Measurements from ENCODE around the gene STX17.
"Not testable (repeated sequence)": the region's sequence is repeated elsewhere in the genome, so short reads cannot be mapped to it uniquely, and the experiment has no call there.

Gene STX17

DNA sequence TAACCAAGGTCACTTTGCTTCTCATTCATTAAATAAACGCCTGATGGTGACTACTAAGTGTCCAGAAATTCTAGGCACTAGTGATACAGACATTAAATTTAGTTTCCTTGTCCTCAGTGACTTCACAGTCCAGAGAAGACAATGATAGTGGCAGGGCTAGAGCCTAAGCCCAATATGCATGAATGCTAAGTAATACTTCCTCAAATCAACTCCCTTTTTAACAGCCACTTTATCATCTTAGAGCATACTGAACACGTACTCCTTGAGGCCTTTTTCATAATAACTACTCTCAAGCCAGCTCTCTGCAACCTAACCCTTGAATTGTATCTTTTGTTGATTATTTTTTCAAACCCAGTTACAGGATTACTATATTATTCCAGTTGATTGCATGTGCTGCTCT lies 74.1 kb downstream of the STX17 start:
- TF ChIP-seq ZFP3 (CRISPR knock-in tag; IDR thresholded peaks at IDR 0.05) (no peak), TCF4 (CRISPR knock-in tag; IDR thresholded peaks at IDR 0.05; ENCODE audit: borderline replicate concordance) (no peak)
- ATAC-seq = no peak

DNA sequence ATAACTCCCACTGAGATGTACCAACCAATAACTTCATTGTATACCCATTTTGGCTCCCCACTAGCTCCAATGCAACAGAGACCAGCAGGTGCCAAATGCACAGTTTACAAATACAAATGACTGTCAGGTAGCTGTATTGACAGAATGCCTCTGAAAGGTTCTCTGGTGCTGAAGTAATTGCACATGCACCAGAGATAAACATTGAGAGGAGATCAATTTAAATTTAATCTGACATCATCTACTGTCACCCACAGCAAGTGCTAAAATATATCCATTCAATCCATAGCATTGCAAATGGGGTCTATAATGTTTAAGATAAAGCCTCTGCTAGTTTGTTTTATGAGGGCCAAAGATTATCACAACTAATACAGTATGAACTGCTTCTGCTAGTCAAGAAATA lies 80.2 kb downstream of the STX17 start:
- TF ChIP-seq ISL1 (CRISPR knock-in tag; IDR thresholded peaks at IDR 0.05) = no peak
- no peak for TF ChIP-seq ZC3H10 (CRISPR knock-in tag; IDR thresholded peaks at IDR 0.05)
- no peak for ATAC-seq

DNA sequence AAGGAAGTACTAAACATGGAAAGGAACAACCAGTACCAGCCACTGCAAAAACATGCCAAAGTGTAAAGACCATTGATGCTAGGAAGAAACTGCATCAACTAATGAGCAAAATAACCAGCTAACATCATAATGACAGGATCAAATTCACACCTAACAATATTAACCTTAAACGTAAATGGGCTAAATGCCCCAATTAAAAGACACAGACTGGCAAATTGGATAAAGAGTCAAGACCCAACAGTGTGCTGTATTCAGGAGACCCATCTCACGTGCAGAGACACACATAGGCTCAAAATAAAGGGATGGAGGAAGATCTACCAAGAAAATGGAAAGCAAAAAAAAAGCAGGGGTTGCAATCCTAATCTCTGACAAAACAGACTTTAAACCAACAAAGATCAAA lies 84.1 kb downstream of the STX17 start:
- not testable (repeated sequence) for ATAC-seq

GRCh38 chr9:99998266-99998665 lies 91.8 kb downstream of the STX17 start:
- no peak for ATAC-seq
- no peak for TF ChIP-seq ZNF565 (CRISPR knock-in tag; conservative IDR thresholded peaks at IDR 0.05; ENCODE audit: low read depth)
- no peak for TF ChIP-seq PATZ1 (CRISPR knock-in tag; IDR thresholded peaks at IDR 0.05; ENCODE audit: borderline replicate concordance)
- TF ChIP-seq TOX (CRISPR knock-in tag; IDR thresholded peaks at IDR 0.05; ENCODE audit: borderline replicate concordance) = no peak
- no peak for TF ChIP-seq ESRRG (CRISPR knock-in tag; IDR thresholded peaks at IDR 0.05)
- no peak for TF ChIP-seq SNAI2 (CRISPR knock-in tag; IDR thresholded peaks at IDR 0.05)
- TF ChIP-seq BACH2 (CRISPR knock-in tag; IDR thresholded peaks at IDR 0.05; ENCODE audit: borderline replicate concordance) = no peak
- TF ChIP-seq ZFP30 (CRISPR knock-in tag; IDR thresholded peaks at IDR 0.05) = no peak
- no peak for TF ChIP-seq PPARA (CRISPR knock-in tag; IDR thresholded peaks at IDR 0.05; ENCODE audit: borderline replicate concordance)
- no peak for TF ChIP-seq ZNF70 (CRISPR knock-in tag; IDR thresholded peaks at IDR 0.05)
- TF ChIP-seq ISL1 (CRISPR knock-in tag; IDR thresholded peaks at IDR 0.05) = no peak
- TF ChIP-seq, protein P1, sequence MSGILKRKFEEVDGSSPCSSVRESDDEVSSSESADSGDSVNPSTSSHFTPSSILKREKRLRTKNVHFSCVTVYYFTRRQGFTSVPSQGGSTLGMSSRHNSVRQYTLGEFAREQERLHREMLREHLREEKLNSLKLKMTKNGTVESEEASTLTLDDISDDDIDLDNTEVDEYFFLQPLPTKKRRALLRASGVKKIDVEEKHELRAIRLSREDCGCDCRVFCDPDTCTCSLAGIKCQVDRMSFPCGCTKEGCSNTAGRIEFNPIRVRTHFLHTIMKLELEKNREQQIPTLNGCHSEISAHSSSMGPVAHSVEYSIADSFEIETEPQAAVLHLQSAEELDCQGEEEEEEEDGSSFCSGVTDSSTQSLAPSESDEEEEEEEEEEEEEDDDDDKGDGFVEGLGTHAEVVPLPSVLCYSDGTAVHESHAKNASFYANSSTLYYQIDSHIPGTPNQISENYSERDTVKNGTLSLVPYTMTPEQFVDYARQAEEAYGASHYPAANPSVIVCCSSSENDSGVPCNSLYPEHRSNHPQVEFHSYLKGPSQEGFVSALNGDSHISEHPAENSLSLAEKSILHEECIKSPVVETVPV (CRISPR knock-in tag; IDR thresholded peaks at IDR 0.05) = no peak
- no peak for TF ChIP-seq GLIS3 (CRISPR knock-in tag; IDR thresholded peaks at IDR 0.05)
- no peak for TF ChIP-seq ZNF8 (CRISPR knock-in tag; IDR thresholded peaks at IDR 0.05)
- no peak for TF ChIP-seq ARNTL (CRISPR knock-in tag; IDR thresholded peaks at IDR 0.05; ENCODE audit: borderline replicate concordance, low read depth)
- TF ChIP-seq OSR1 (CRISPR knock-in tag; IDR thresholded peaks at IDR 0.05) = no peak
- TF ChIP-seq, protein P2, sequence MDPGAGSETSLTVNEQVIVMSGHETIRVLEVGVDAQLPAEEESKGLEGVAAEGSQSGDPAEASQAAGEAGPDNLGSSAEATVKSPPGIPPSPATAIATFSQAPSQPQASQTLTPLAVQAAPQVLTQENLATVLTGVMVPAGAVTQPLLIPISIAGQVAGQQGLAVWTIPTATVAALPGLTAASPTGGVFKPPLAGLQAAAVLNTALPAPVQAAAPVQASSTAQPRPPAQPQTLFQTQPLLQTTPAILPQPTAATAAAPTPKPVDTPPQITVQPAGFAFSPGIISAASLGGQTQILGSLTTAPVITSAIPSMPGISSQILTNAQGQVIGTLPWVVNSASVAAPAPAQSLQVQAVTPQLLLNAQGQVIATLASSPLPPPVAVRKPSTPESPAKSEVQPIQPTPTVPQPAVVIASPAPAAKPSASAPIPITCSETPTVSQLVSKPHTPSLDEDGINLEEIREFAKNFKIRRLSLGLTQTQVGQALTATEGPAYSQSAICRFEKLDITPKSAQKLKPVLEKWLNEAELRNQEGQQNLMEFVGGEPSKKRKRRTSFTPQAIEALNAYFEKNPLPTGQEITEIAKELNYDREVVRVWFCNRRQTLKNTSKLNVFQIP (CRISPR knock-in tag; IDR thresholded peaks at IDR 0.05; ENCODE audit: borderline replicate concordance, low read depth) = no peak
- TF ChIP-seq, protein P3, sequence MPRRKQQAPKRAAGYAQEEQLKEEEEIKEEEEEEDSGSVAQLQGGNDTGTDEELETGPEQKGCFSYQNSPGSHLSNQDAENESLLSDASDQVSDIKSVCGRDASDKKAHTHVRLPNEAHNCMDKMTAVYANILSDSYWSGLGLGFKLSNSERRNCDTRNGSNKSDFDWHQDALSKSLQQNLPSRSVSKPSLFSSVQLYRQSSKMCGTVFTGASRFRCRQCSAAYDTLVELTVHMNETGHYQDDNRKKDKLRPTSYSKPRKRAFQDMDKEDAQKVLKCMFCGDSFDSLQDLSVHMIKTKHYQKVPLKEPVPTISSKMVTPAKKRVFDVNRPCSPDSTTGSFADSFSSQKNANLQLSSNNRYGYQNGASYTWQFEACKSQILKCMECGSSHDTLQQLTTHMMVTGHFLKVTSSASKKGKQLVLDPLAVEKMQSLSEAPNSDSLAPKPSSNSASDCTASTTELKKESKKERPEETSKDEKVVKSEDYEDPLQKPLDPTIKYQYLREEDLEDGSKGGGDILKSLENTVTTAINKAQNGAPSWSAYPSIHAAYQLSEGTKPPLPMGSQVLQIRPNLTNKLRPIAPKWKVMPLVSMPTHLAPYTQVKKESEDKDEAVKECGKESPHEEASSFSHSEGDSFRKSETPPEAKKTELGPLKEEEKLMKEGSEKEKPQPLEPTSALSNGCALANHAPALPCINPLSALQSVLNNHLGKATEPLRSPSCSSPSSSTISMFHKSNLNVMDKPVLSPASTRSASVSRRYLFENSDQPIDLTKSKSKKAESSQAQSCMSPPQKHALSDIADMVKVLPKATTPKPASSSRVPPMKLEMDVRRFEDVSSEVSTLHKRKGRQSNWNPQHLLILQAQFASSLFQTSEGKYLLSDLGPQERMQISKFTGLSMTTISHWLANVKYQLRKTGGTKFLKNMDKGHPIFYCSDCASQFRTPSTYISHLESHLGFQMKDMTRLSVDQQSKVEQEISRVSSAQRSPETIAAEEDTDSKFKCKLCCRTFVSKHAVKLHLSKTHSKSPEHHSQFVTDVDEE (CRISPR knock-in tag; IDR thresholded peaks at IDR 0.05) = no peak
- no peak for TF ChIP-seq TCF4 (CRISPR knock-in tag; IDR thresholded peaks at IDR 0.05; ENCODE audit: borderline replicate concordance)

DNA sequence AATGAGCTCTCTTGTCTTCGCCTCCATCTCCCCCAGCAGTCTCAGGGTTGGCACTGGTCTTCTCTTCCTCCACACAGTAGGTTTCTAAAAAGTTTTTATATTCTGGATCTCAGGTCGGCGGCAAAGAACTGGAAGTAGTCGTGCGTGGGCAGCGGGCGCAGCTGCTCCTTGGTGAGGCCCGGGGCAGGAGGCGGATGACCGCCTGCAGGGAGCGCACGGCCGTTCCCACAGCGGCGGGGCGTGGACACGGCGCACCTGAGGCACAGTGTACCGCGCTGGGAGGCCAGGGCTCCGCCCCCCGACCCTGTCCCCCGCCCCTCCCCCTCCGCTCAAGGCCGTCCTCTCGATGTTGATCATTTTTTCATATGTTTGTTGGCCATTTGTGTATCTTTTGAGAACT lies 92.4 kb downstream of the STX17 start:
- no peak for TF ChIP-seq PATZ1 (CRISPR knock-in tag; IDR thresholded peaks at IDR 0.05; ENCODE audit: borderline replicate concordance)
- ATAC-seq = no peak

Data from SK-N-SH treated with all-trans-retinoic acid at 6 μM for 48 hours (cell line).